GM04503 (cell line): ENCODE results near the gene IFNA16.
A peak's percentile ranks its signal among the peaks of the same experiment; 100 is the strongest.
"Not testable (repeated sequence)": the region's sequence is repeated elsewhere in the genome, so short reads cannot be mapped to it uniquely, and the experiment has no call there.

Experiments
- DNase-seq: peaks from one replicate; pipeline ENCODE4 v3.0.0-alpha.2; 2012; ENCODE audit warnings: low read depth

IFNA16 gene

DNA sequence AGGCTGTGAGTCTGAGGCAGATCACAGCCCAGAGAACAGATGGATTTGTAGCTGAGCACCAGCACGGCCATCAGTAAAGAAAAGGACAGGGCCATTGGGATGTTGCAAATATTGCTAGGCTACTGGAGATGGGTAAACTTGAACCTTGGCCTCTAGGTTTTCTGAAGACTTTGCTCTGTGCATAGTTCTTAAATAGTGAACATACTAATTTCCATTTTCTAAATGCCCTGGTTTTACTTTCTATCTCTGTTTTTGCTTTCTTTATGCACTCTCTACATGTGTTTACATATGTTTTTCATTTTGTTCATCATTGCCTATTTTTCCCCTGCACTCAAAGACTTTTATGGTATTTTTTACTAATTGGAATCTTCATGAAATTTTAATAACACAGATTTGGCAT lies at the start of gene IFNA16:
Gene IFNA16, minus strand, starts transcription at position 101 of the 400 bp plus-strand sequence. Its CDS starts 6 bp downstream, at position 95.
- not testable (repeated sequence) for DNase-seq

GRCh38 chr9:21265421-21266189 lies 48.5 kb upstream of the IFNA16 start:
- DNase-seq, result no peak

- DNase-seq, result no peak
Measured at GRCh38 chr9:21255538-21256212, 38.6 kb upstream of the IFNA16 start.

DNA sequence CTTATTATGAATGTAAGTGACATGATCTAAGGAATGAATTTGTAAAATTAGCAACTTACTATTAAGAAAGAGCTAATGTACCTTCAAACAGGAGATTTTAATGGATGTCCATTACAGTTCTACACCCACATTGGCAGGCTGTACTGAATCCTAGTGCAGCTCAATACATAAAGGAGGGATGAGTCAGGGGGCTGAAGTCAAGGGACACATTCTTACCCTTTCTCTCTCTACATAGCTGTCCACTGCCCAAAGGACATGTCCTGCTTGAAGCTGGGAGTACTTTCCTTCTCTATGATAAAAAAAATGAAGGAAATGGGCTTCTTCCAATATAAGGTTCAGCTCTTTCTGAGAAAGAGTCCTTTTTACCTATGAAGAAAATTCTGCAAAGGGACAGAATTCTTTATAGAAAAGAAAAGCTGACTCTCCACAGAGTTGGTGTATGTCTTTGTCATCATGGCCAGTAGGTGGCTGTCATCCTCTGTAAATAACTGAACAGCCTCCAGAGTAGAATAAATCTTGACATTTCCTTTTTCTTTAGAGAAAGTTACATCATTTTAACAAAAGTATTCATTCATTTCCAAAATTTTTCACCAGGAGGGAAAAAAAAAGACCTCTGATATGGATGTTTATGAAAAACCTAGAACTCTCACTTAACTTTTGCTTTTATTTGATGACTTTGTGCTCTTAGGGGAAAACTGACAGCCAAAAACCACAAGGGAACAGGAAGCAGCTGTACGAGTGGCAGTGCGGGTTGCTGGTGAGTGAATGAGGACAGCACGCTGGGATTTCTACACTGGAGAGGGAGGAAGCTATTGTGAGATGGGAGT lies 35.8 kb upstream of the IFNA16 start:
- DNase-seq, result peak; percentile 6

DNA sequence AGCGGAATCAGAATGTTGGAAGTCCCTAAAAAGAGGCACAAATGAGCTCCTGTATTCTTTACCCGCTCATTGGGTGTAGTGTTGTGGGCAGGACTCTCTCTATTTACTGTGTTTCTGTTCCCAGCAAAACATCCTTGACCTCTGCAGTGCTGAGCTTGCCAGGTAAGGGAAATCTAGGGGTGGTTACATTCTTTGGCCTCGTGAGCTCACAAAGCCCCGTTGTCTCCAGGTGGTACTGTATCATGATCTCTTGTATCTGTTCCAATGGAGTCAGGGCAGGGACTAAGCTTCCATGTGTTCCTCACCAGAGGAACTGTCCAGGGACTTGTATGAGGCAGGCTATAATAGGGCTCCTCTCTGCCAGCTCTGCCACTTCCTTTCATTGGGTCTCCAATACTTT lies 34.5 kb upstream of the IFNA16 start:
- DNase-seq, result no peak

- no peak for DNase-seq
Measured at GRCh38 chr9:21251190-21251589, 34.1 kb upstream of the IFNA16 start.

DNA sequence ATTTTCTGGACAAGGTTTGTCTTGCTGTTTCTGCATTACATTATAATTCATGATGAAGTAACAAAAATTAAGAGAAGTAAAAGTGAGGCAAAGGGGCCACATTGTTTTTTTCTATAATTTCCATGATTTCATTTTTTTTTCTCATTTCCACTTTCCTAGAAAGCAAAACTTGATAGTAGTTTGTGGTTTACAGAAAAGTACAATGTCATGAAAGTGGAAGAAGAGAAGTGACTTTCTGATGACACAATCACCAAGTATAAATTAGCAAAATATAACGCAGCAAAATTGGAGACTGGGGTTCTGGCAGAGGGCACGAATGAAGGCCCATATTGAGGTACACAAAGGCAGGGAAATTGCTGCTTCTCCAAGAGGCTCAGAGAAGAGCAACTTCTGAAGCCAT lies 27.7 kb upstream of the IFNA16 start:
- no peak for DNase-seq

DNA sequence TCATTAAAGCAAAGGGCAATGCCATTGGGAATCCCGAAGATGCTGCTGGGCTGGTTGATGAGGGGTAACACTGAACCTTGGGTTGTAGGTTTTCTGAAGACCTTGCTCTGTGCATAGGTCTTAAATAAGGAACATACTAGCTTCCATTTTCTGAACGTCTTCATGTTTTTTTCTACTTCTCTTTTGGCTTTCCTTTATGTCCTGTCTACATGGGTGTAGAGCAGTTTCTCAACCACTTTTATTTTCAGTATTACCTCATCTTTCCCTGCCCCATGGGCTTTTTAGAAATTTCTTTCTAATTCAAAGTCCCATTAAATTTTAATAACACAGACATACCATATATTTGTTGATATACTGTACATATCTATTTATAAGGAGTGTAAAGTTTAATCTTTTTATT lies 22.8 kb upstream of the IFNA16 start, which contains the start of gene IFNA14:
Gene IFNA14, minus strand, starts transcription at position 95 of the 400 bp plus-strand sequence. Its CDS starts 70 bp downstream, at position 25.
- DNase-seq, result no peak

GRCh38 chr9:21236360-21236714 lies 19.2 kb upstream of the IFNA16 start:
- DNase-seq, result not testable (repeated sequence)

GRCh38 chr9:21235468-21236359 lies 18.6 kb upstream of the IFNA16 start:
- DNase-seq, result peak; percentile 1

DNA sequence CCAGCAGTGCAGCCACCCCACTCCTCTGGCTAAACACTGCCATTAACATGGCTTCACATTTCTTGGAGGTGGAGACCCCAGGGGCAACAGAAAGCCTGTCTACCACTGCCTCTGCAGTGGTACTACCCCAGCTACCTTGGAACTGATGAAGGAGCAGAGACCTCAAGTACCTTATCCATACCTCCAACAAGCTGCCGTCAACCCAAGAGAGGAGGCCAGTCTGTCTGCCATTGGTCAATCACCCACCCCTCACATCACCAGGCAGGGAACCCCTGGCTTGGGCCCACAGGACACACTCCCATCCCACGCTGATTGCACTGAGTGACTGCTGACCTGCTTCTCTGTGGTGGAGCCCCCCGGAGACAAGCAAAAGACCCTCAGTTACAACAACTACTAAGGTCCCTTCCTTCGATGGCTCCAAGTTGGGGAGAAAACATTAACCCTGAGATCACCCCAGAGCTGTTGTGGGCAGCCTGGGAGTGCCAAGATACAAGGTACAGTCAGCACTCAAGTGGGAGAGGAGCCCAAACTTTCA lies 17.1 kb upstream of the IFNA16 start:
- no peak for DNase-seq

DNA sequence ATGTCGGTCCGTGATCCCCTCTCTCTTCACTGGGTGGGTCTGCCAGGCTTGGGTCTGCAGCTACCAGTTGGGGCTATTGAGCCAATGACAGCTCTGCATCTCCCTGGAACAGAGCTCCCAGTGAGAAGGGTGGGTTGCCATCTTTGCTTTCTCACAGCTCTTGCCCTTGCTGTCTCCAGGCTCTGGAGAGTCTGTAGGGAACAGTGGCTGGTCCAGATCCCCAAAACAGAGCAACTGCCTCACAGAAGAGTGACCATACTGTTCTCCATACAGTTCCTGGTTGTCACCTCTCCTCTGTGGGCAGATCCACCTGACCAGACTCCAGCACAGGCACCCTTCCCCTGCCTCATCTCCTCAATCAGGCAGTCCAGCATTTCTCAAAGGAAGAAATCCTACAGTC lies 16.1 kb upstream of the IFNA16 start:
- no peak for DNase-seq

GRCh38 chr9:21228122-21228521 lies 11.0 kb upstream of the IFNA16 start, which contains the start of gene IFNA17:
IFNA17 (minus strand) TSS chr9:21228222; CDS start chr9:21228173, 49 bp downstream.
- DNase-seq, result no peak

GRCh38 chr9:21213411-21214326 lies 3.4 kb downstream of the IFNA16 start:
- DNase-seq, result not testable (repeated sequence)

- DNase-seq, result not testable (repeated sequence)
Measured at GRCh38 chr9:21212160-21212559, 5.0 kb downstream of the IFNA16 start.

- DNase-seq, result not testable (repeated sequence)
Measured at GRCh38 chr9:21210782-21211181, 6.3 kb downstream of the IFNA16 start.

- DNase-seq, result no peak
Measured at GRCh38 chr9:21210311-21210710, 6.8 kb downstream of the IFNA16 start.

GRCh38 chr9:21207043-21207442 lies 10.1 kb downstream of the IFNA16 start, which contains the start of gene IFNA10:
IFNA10 (minus strand) TSS chr9:21207143; CDS start chr9:21207097, 46 bp downstream.
- DNase-seq, result not testable (repeated sequence)

- no peak for DNase-seq
Measured at GRCh38 chr9:21205204-21205603, 11.9 kb downstream of the IFNA16 start.

- not testable (repeated sequence) for DNase-seq
Measured at GRCh38 chr9:21202105-21202504, 15.0 kb downstream of the IFNA16 start, which contains the start of gene IFNA7. IFNA7 (minus strand) TSS chr9:21202205; CDS start chr9:21202165, 40 bp downstream.
